WTC11 (cell line): Measurements from ENCODE around the gene CLTRN. TPM values are rescaled to one million over a fixed set of nuclear protein-coding genes. Genes with fewer than 3 reads are reported as not detected.

Experiments
- ATAC-seq: fragments of 200-7000 bp; cut with Tn5 transposase; 2 replicates; pipeline ENCODE4 v1.10.0; 2021; ENCODE audit warnings: mild to moderate bottlenecking, moderate library complexity
- CTCF ChIA-PET: fragments of 300-600 bp; sonication (Branson Sonifier 250); formaldehyde crosslinking; loops from one replicate; lab custom pipeline; 2021; ENCODE audit warnings: antibody characterized with exemption; lab: Charles Lee
- POLR2A ChIA-PET: fragments of 350-600 bp; sonication (Branson Sonifier 250); formaldehyde crosslinking; loops from one replicate; lab custom pipeline; 2021; ENCODE audit warnings: antibody characterized with exemption; lab: Charles Lee
- DNase-seq: peaks from one replicate; pipeline ENCODE4 v3.0.0; 2021; ENCODE audit warnings: low spot score
- H3K27ac Mint-ChIP-seq: 2 replicates; pipeline ENCODE4 v1.8.0; 2021; ENCODE audit warnings: mixed read lengths
- H3K27me3 Mint-ChIP-seq: 2 replicates; pipeline ENCODE4 v1.8.0; 2021; ENCODE audit warnings: low read depth, mild to moderate bottlenecking, moderate library complexity, mixed read lengths
- H3K36me3 Mint-ChIP-seq: 2 replicates; pipeline ENCODE4 v1.8.0; 2021; ENCODE audit warnings: mixed read lengths
- H3K4me1 Mint-ChIP-seq: 2 replicates; pipeline ENCODE4 v1.8.0; 2022; ENCODE audit warnings: mixed read lengths
- H3K4me3 Mint-ChIP-seq: 2 replicates; pipeline ENCODE4 v1.8.0; 2021; ENCODE audit warnings: mild to moderate bottlenecking, moderate library complexity, mixed read lengths
- H3K9me3 Mint-ChIP-seq: 2 replicates; pipeline ENCODE4 v1.8.0; 2021; ENCODE audit warnings: mixed read lengths
- ATF1 ChIP-seq: sonication (generic); formaldehyde crosslinking; IDR thresholded peaks from 2 replicates; pipeline ENCODE4 v1.8.1; 2023; ENCODE audit warnings: mild to moderate bottlenecking, moderate library complexity, missing genetic modification reagents
- ETV6 ChIP-seq: sonication (generic); formaldehyde crosslinking; IDR thresholded peaks from 2 replicates; pipeline ENCODE4 v1.8.1; 2022; ENCODE audit warnings: mild to moderate bottlenecking, missing genetic modification reagents
- FOXJ3 ChIP-seq: sonication (generic); formaldehyde crosslinking; IDR thresholded peaks from 2 replicates; pipeline ENCODE4 v1.9.0; 2021; ENCODE audit warnings: missing genetic modification reagents, mild to moderate bottlenecking, borderline replicate concordance
- FOXP1 ChIP-seq: sonication (generic); formaldehyde crosslinking; IDR thresholded peaks from 2 replicates; pipeline ENCODE4 v1.8.0; 2022; ENCODE audit warnings: missing genetic modification reagents, mild to moderate bottlenecking, moderate library complexity, borderline replicate concordance
- GABPB1 ChIP-seq: sonication (generic); formaldehyde crosslinking; IDR thresholded peaks from 2 replicates; pipeline ENCODE4 v1.8.1; 2023; ENCODE audit warnings: mild to moderate bottlenecking, missing genetic modification reagents
- GTF2I ChIP-seq: fragments of 250-450 bp; sonication (Bioruptor Pico); conservative IDR thresholded peaks from 2 replicates; pipeline ENCODE4 v1.4.0; 2021; ENCODE audit warnings: mild to moderate bottlenecking
- JAZF1 ChIP-seq: fragments of 250-450 bp; sonication (Bioruptor Pico); IDR thresholded peaks from 2 replicates; pipeline ENCODE4 v1.9.0; 2021; ENCODE audit warnings: moderate library complexity, mild to moderate bottlenecking, inconsistent platforms
- JUN ChIP-seq: sonication (generic); formaldehyde crosslinking; IDR thresholded peaks from 2 replicates; pipeline ENCODE4 v1.8.0; 2023; ENCODE audit warnings: mild to moderate bottlenecking, missing genetic modification reagents
- SMAD4 ChIP-seq: sonication (generic); formaldehyde crosslinking; IDR thresholded peaks from 2 replicates; pipeline ENCODE4 v1.8.0; 2022; ENCODE audit warnings: mild to moderate bottlenecking, missing genetic modification reagents
- SOX15 ChIP-seq: fragments of 250-450 bp; sonication (Bioruptor Pico); IDR thresholded peaks from 2 replicates; pipeline ENCODE4 v1.9.0; 2021; ENCODE audit warnings: mild to moderate bottlenecking
- TCF7 ChIP-seq: sonication (generic); formaldehyde crosslinking; IDR thresholded peaks from 2 replicates; pipeline ENCODE4 v1.8.0; 2022; ENCODE audit warnings: mild to moderate bottlenecking, low read depth, missing genetic modification reagents, moderate library complexity
- TEAD1 ChIP-seq: sonication (generic); formaldehyde crosslinking; IDR thresholded peaks from 2 replicates; pipeline ENCODE4 v1.8.0; 2022; ENCODE audit warnings: mild to moderate bottlenecking, missing genetic modification reagents
- TEAD4 ChIP-seq: sonication (generic); formaldehyde crosslinking; IDR thresholded peaks from 2 replicates; pipeline ENCODE4 v1.8.0; 2022; ENCODE audit warnings: mild to moderate bottlenecking, missing genetic modification reagents
- TP53 ChIP-seq: sonication (generic); formaldehyde crosslinking; IDR thresholded peaks from 2 replicates; pipeline ENCODE4 v1.8.1; 2023; ENCODE audit warnings: mild to moderate bottlenecking, missing genetic modification reagents
- ZNF121 ChIP-seq: sonication (generic); formaldehyde crosslinking; IDR thresholded peaks from 2 replicates; pipeline ENCODE4 v1.8.0; 2023; ENCODE audit warnings: missing genetic modification reagents
- ZNF219 ChIP-seq: sonication (generic); formaldehyde crosslinking; IDR thresholded peaks from 2 replicates; pipeline ENCODE4 v1.8.0; 2023; ENCODE audit warnings: missing genetic modification reagents, mild to moderate bottlenecking, borderline replicate concordance
- ZNF317 ChIP-seq: sonication (generic); formaldehyde crosslinking; IDR thresholded peaks from 2 replicates; pipeline ENCODE4 v1.8.1; 2023; ENCODE audit warnings: low read depth, mild to moderate bottlenecking, moderate library complexity, missing genetic modification reagents, borderline replicate concordance
- ZNF416 ChIP-seq: fragments of 250-450 bp; sonication (Bioruptor Pico); IDR thresholded peaks from 2 replicates; pipeline ENCODE4 v1.9.0; 2021; ENCODE audit warnings: mild to moderate bottlenecking, inconsistent platforms
- total RNA-seq: library from RNA; stranded (reverse); gene quantifications from 3 replicates; pipeline ENCODE4 v1.2.3, GENCODE V29; 2021
- TF ChIP-seq, protein P1 (sequence below): sonication (generic); formaldehyde crosslinking; IDR thresholded peaks from 2 replicates; pipeline ENCODE4 v1.8.0; 2023; ENCODE audit warnings: mild to moderate bottlenecking, missing genetic modification reagents
- TF ChIP-seq, protein P2 (sequence below): sonication (generic); formaldehyde crosslinking; IDR thresholded peaks from 2 replicates; pipeline ENCODE4 v1.8.0; 2022; ENCODE audit warnings: mild to moderate bottlenecking, missing genetic modification reagents
- TF ChIP-seq, protein P3 (sequence below): sonication (generic); formaldehyde crosslinking; IDR thresholded peaks from 2 replicates; pipeline ENCODE4 v1.8.0; 2022; ENCODE audit warnings: mild to moderate bottlenecking, missing genetic modification reagents
- TF ChIP-seq, protein P4 (sequence below): sonication (generic); formaldehyde crosslinking; IDR thresholded peaks from 2 replicates; pipeline ENCODE4 v1.8.0; 2022; ENCODE audit warnings: mild to moderate bottlenecking, missing genetic modification reagents
- TF ChIP-seq, protein P5 (sequence below): sonication (generic); formaldehyde crosslinking; IDR thresholded peaks from 2 replicates; pipeline ENCODE4 v1.8.1; 2023; ENCODE audit warnings: mild to moderate bottlenecking, missing genetic modification reagents, borderline replicate concordance

The CLTRN gene
- total RNA-seq, 1 experiment from 2014 or later, result 1.4 TPM

DNA sequence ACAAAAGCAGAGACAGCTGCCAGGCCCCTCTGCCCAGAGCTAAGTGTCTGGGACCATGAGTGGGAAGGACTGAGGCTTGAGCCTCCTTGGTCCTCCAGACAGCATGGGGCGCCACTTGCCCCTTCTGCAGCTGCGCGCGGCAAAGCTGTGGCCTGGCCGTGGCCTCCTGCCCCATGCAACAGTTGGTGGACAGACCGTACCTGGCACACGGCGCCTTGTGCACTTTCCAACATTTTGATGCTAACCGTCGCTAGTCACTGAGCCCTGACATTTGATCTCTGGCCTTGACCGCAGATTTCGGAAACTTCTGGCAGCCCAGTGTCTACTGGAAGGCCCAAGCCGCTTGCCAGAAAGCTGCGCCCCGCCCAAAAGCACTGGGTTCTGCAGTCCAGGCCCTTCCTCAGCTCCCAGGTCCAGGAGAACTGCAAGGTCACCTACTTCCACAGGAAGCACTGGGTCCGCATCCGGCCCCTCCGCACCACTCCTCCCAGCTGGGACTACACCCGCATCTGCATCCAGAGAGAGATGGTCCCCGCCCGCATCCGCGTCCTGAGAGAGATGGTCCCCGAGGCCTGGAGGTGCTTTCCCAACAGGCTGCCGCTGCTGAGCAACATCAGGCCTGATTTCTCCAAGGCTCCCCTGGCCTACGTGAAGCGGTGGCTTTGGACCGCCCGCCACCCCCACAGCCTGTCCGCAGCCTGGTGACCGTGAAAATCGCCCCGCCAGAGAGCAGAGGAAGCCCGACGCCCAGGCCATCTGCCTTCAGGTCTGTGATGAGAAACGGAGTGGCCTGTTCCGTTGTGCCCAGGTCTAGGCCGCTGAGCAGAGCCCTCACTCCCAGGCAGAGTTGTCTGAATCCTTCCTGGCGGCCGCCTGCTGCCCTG, 38.1 kb upstream of the CLTRN start:
- H3K27me3 Mint-ChIP-seq, result no peaks in the 10 kb centered on the region
- TF ChIP-seq JAZF1 (CRISPR knock-in tag), result no peak
- no peak overlapping the region for H3K4me3 Mint-ChIP-seq
- DNase-seq, result no peak
- H3K27ac Mint-ChIP-seq, result no peak overlapping the region
- no peaks in the 10 kb centered on the region for H3K9me3 Mint-ChIP-seq
- ATAC-seq, result no peak
- CTCF ChIA-PET, result no interaction called here
- H3K4me1 Mint-ChIP-seq, result peaks cover 3% of the 10 kb centered on the region; the same call in 1 of the 2 replicates
- H3K36me3 Mint-ChIP-seq, result peaks cover 8% of the 10 kb centered on the region
- POLR2A ChIA-PET, result no interaction called here

DNA sequence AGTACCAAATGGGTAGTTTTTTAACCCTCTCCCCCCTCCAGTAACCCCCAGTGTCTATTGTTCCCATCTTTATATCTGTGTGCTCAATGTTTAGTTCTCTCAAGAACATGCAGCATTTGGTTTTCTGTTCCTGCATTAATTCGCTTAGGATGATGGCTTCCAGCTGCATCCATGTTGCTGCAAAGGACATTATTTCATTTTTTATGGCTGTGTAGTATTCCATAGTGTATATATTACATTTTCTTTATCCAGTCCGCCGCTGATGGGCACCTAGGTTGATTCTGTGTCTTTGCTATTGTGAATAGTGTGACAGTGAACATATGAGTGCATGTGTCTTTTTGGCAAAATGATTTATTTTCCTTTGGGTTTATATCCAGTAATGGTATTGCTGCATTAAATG, 31.9 kb upstream of the CLTRN start:
- H3K36me3 Mint-ChIP-seq, result peaks cover 32% of the 10 kb centered on the region
- no peaks in the 10 kb centered on the region for H3K27me3 Mint-ChIP-seq
- ChIA-PET CTCF (no interaction called here), POLR2A (no interaction called here)
- H3K27ac Mint-ChIP-seq, result no peak overlapping the region
- no peaks in the 10 kb centered on the region for H3K9me3 Mint-ChIP-seq
- DNase-seq (no peak), ATAC-seq (no peak)
- H3K4me3 Mint-ChIP-seq, result no peak overlapping the region
- TF ChIP-seq TEAD1 (CRISPR knock-in tag), result no peak
- no peak for TF ChIP-seq TCF7 (CRISPR knock-in tag)
- TF ChIP-seq TP53 (CRISPR knock-in tag), result no peak
- no peak for TF ChIP-seq TEAD4
- no peak for TF ChIP-seq ZNF219
- TF ChIP-seq, protein P1, sequence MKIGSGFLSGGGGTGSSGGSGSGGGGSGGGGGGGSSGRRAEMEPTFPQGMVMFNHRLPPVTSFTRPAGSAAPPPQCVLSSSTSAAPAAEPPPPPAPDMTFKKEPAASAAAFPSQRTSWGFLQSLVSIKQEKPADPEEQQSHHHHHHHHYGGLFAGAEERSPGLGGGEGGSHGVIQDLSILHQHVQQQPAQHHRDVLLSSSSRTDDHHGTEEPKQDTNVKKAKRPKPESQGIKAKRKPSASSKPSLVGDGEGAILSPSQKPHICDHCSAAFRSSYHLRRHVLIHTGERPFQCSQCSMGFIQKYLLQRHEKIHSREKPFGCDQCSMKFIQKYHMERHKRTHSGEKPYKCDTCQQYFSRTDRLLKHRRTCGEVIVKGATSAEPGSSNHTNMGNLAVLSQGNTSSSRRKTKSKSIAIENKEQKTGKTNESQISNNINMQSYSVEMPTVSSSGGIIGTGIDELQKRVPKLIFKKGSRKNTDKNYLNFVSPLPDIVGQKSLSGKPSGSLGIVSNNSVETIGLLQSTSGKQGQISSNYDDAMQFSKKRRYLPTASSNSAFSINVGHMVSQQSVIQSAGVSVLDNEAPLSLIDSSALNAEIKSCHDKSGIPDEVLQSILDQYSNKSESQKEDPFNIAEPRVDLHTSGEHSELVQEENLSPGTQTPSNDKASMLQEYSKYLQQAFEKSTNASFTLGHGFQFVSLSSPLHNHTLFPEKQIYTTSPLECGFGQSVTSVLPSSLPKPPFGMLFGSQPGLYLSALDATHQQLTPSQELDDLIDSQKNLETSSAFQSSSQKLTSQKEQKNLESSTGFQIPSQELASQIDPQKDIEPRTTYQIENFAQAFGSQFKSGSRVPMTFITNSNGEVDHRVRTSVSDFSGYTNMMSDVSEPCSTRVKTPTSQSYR (CRISPR knock-in tag), result no peak
- TF ChIP-seq ZNF317, result no peak
- no peak for TF ChIP-seq FOXJ3
- TF ChIP-seq SMAD4 (CRISPR knock-in tag), result no peak
- no peak for TF ChIP-seq JUN (CRISPR knock-in tag)
- no peak for TF ChIP-seq ATF1 (CRISPR knock-in tag)
- H3K4me1 Mint-ChIP-seq, result no peaks in the 10 kb centered on the region

DNA sequence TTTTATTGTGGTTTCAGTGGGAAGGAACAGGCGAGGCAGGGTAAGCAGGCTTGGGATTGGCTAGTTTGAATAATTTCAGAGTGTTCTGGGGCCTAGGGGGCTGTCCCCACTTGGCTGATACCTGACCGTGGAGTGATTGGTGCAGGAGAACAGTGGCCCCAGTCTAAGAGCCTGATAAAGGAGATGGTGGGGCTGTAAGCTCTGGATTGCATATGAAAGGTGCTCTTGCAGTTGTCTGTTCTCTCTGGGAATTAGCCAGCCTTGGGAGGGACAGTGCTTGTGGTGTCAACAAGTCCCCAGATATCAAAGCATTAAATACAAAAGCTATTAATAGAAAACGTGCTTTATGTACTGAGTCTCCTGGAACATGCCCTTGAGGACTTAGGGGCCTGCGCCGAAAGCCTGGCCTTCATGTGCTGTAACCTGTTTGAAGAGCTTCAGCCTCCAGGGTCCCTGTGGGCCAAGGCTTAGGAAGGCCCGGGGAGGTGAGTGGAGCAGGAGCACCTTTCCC, 30.4 kb upstream of the CLTRN start:
- TF ChIP-seq, protein P2, sequence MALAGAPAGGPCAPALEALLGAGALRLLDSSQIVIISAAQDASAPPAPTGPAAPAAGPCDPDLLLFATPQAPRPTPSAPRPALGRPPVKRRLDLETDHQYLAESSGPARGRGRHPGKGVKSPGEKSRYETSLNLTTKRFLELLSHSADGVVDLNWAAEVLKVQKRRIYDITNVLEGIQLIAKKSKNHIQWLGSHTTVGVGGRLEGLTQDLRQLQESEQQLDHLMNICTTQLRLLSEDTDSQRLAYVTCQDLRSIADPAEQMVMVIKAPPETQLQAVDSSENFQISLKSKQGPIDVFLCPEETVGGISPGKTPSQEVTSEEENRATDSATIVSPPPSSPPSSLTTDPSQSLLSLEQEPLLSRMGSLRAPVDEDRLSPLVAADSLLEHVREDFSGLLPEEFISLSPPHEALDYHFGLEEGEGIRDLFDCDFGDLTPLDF, result no peak
- TF ChIP-seq ZNF121 (CRISPR knock-in tag) (no peak), GTF2I (CRISPR knock-in tag) (no peak), ZNF416 (CRISPR knock-in tag) (no peak), FOXP1 (CRISPR knock-in tag) (no peak), SOX15 (no peak), ETV6 (CRISPR knock-in tag) (no peak), GABPB1 (CRISPR knock-in tag) (no peak), TP53 (CRISPR knock-in tag) (no peak), JAZF1 (CRISPR knock-in tag) (no peak)
- TF ChIP-seq, protein P3, sequence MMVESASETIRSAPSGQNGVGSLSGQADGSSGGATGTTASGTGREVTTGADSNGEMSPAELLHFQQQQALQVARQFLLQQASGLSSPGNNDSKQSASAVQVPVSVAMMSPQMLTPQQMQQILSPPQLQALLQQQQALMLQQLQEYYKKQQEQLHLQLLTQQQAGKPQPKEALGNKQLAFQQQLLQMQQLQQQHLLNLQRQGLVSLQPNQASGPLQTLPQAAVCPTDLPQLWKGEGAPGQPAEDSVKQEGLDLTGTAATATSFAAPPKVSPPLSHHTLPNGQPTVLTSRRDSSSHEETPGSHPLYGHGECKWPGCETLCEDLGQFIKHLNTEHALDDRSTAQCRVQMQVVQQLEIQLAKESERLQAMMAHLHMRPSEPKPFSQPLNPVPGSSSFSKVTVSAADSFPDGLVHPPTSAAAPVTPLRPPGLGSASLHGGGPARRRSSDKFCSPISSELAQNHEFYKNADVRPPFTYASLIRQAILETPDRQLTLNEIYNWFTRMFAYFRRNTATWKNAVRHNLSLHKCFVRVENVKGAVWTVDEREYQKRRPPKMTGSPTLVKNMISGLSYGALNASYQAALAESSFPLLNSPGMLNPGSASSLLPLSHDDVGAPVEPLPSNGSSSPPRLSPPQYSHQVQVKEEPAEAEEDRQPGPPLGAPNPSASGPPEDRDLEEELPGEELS, result no peak
- TF ChIP-seq, protein P4, sequence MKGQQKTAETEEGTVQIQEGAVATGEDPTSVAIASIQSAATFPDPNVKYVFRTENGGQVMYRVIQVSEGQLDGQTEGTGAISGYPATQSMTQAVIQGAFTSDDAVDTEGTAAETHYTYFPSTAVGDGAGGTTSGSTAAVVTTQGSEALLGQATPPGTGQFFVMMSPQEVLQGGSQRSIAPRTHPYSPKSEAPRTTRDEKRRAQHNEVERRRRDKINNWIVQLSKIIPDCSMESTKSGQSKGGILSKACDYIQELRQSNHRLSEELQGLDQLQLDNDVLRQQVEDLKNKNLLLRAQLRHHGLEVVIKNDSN (CRISPR knock-in tag), result no peak
- TF ChIP-seq, protein P5, sequence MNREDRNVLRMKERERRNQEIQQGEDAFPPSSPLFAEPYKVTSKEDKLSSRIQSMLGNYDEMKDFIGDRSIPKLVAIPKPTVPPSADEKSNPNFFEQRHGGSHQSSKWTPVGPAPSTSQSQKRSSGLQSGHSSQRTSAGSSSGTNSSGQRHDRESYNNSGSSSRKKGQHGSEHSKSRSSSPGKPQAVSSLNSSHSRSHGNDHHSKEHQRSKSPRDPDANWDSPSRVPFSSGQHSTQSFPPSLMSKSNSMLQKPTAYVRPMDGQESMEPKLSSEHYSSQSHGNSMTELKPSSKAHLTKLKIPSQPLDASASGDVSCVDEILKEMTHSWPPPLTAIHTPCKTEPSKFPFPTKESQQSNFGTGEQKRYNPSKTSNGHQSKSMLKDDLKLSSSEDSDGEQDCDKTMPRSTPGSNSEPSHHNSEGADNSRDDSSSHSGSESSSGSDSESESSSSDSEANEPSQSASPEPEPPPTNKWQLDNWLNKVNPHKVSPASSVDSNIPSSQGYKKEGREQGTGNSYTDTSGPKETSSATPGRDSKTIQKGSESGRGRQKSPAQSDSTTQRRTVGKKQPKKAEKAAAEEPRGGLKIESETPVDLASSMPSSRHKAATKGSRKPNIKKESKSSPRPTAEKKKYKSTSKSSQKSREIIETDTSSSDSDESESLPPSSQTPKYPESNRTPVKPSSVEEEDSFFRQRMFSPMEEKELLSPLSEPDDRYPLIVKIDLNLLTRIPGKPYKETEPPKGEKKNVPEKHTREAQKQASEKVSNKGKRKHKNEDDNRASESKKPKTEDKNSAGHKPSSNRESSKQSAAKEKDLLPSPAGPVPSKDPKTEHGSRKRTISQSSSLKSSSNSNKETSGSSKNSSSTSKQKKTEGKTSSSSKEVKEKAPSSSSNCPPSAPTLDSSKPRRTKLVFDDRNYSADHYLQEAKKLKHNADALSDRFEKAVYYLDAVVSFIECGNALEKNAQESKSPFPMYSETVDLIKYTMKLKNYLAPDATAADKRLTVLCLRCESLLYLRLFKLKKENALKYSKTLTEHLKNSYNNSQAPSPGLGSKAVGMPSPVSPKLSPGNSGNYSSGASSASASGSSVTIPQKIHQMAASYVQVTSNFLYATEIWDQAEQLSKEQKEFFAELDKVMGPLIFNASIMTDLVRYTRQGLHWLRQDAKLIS (CRISPR knock-in tag), result no peak
- DNase-seq, result no peak
- Mint-ChIP-seq H3K9me3 (no peaks in the 10 kb centered on the region), H3K4me1 (no peaks in the 10 kb centered on the region), H3K27me3 (no peaks in the 10 kb centered on the region), H3K4me3 (no peak overlapping the region), H3K36me3 (peaks cover 33% of the 10 kb centered on the region), H3K27ac (no peak overlapping the region)
- CTCF ChIA-PET, result no interaction called here
- no peak for ATAC-seq
- POLR2A ChIA-PET, result no interaction called here
